OCI-LY1 (cell line): Measurements from ENCODE around the gene DDX27.

ENCODE experiments used
- EZH2 ChIP-seq: fragments of 200-600 bp; sonication (generic), shearing (Covaris generic); IDR thresholded peaks from 2 replicates; pipeline ENCODE4 v1.8.0; 2017; ENCODE audit warnings: borderline replicate concordance, mixed run types, mild to moderate bottlenecking, antibody characterized with exemption, low read length, moderate library complexity, mixed read lengths
- TF ChIP-seq, protein P1 (sequence below): fragments of 200-600 bp; sonication (generic), shearing (Covaris generic); IDR thresholded peaks from 2 replicates; pipeline ENCODE4 v1.5.1; 2017; ENCODE audit warnings: mild to moderate bottlenecking, antibody characterized with exemption, low read length, moderate library complexity, mixed read lengths

DNA sequence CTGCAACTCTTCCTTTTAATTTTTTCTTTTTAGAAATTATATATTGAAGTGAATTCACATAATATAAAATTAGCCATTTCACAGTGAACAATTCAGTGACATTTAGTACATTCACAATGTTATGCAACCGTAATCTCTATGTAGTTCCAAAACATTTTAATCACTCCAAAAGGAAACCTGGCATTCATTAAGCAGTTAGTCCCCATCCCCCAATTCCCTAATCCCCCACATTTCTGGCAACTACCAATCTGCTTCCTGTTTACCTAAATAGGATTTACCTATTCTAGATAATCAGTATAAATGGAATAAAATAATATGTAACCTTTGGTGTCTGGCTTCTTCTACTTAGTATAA lies 8.5 kb upstream of the DDX27 start:
- TF ChIP-seq, protein P1, sequence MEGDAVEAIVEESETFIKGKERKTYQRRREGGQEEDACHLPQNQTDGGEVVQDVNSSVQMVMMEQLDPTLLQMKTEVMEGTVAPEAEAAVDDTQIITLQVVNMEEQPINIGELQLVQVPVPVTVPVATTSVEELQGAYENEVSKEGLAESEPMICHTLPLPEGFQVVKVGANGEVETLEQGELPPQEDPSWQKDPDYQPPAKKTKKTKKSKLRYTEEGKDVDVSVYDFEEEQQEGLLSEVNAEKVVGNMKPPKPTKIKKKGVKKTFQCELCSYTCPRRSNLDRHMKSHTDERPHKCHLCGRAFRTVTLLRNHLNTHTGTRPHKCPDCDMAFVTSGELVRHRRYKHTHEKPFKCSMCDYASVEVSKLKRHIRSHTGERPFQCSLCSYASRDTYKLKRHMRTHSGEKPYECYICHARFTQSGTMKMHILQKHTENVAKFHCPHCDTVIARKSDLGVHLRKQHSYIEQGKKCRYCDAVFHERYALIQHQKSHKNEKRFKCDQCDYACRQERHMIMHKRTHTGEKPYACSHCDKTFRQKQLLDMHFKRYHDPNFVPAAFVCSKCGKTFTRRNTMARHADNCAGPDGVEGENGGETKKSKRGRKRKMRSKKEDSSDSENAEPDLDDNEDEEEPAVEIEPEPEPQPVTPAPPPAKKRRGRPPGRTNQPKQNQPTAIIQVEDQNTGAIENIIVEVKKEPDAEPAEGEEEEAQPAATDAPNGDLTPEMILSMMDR, result no peak
- no peak for TF ChIP-seq EZH2
